HUES64 (cell line): ENCODE measurements around the gene AMIGO3.

Source experiments
- H3K27ac ChIP-seq: 2 replicates; pipeline ENCODE4 v1.7.0; 2013; ENCODE audit warnings: low read depth, low read length, inconsistent platforms
- H3K27me3 ChIP-seq: 2 replicates; pipeline ENCODE4 v1.6.1; 2013; ENCODE audit warnings: mild to moderate bottlenecking, low read length; ENCODE audit not compliant: insufficient read depth
- H3K36me3 ChIP-seq: 2 replicates; pipeline ENCODE4 v1.6.1; 2013; ENCODE audit warnings: mild to moderate bottlenecking, low read length; ENCODE audit not compliant: insufficient read depth
- H3K4me1 ChIP-seq: 2 replicates; pipeline ENCODE4 v1.6.1; 2013; ENCODE audit warnings: mild to moderate bottlenecking, low read length, moderate library complexity; ENCODE audit not compliant: insufficient read depth
- H3K4me3 ChIP-seq: 2 replicates; pipeline ENCODE4 v1.5.1; 2013; ENCODE audit warnings: mild to moderate bottlenecking, low read length, moderate library complexity
- H3K9ac ChIP-seq: 2 replicates; pipeline ENCODE4 v1.6.1; 2013; ENCODE audit warnings: mild to moderate bottlenecking, low read depth, low read length
- H3K9me3 ChIP-seq: 2 replicates; pipeline ENCODE4 v1.6.1; 2013; ENCODE audit warnings: low read depth, low read length; ENCODE audit not compliant: insufficient read depth
- WGBS: fragments of 150-250, 120-280 bp; methylation state at CpG from one replicate; pipeline ENCODE4 v1.1.7; 2013; ENCODE audit warnings: missing lambda C conversion rate; 5-methylcytosine and 5-hydroxymethylcytosine counted together

AMIGO3 gene

DNA sequence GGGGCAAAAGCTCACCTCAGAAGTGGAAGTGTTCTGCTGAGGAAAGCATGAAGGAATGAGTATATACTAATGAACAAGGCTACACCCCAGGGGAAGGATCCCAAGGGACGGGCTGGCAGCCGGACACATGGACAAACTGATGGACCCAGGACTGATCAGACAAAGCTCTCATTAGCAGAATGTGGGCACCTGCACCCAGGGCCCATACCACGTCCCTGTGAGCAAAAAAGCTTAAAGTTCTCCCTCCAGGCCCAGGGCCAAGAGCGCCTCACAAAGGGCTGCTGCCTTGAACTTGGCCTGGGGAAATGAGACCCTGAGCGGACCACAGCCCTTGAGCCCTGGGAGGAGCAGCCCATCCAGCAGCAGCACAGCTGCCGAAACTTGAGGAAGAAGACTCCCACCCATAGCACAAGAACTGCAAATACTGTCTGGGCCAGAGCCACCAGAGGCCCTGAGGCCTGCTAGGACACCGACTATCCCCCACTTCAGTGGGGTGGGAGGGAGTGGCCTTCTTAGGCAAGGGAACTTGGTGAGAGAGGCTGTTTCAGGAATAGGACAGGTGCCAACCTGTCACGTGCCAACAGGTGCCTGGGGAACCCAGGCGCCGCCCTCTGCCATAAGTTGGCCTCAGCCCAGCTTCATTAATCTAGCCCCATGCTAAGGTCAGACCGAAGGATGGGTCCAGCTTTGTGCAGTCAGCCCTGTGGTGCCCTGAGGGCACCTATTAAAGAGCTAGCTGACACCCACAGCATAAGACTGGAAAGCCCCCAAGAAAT, 6.6 kb upstream of the AMIGO3 start:
- Histone ChIP-seq H3K27ac (no peak overlapping the region), H3K4me3 (no peak overlapping the region), H3K27me3 (no peaks in the 10 kb centered on the region), H3K9ac (no peak overlapping the region), H3K4me1 (no peaks in the 10 kb centered on the region; the same call in 1 of the 2 replicates), H3K9me3 (no peaks in the 10 kb centered on the region), H3K36me3 (peaks cover 52% of the 10 kb centered on the region)
- 95% methylated on average over 11 of the region's 11 CpGs for WGBS

- Histone ChIP-seq H3K4me3 (peak overlapping the region; percentile 96), H3K36me3 (peaks cover 47% of the 10 kb centered on the region), H3K9ac (peak overlapping the region; percentile 95), H3K27ac (peak overlapping the region; percentile 91), H3K27me3 (no peaks in the 10 kb centered on the region), H3K9me3 (no peaks in the 10 kb centered on the region), H3K4me1 (no peaks in the 10 kb centered on the region; the same call in 1 of the 2 replicates)
- 56% methylated on average over 6 of the region's 6 CpGs for WGBS
These were observed 5.1 kb upstream of the AMIGO3 start for GRCh38 chr3:49724586-49724985.

GRCh38 chr3:49723628-49724551, 4.4 kb upstream of the AMIGO3 start, which contains the start of gene GMPPB:
Gene GMPPB, minus strand, starts transcription at chr3:49723951. Its CDS starts 225 bp downstream, at chr3:49723726.
- Histone ChIP-seq H3K9me3 (no peaks in the 10 kb centered on the region), H3K4me1 (peaks cover under 1% of the 10 kb centered on the region; the same call in 1 of the 2 replicates), H3K9ac (peak within 1 kb of the TSS; percentile 95), H3K27ac (peak within 1 kb of the TSS; percentile 91), H3K27me3 (no peaks in the 10 kb centered on the region), H3K4me3 (peak within 1 kb of the TSS; percentile 96), H3K36me3 (peaks cover 47% of the 10 kb centered on the region)
- WGBS, result under 1% methylated on average over 102 of the region's 102 CpGs

GRCh38 chr3:49723296-49723627, 3.8 kb upstream of the AMIGO3 start:
- peaks cover 6% of the 10 kb centered on the region; the same call in 1 of the 2 replicates for H3K4me1 ChIP-seq
- WGBS, result 4% methylated on average over 20 of the region's 20 CpGs
- peak overlapping the region; percentile 96 for H3K4me3 ChIP-seq
- peaks cover 45% of the 10 kb centered on the region for H3K36me3 ChIP-seq
- H3K27ac ChIP-seq, result peak overlapping the region; percentile 90
- H3K9ac ChIP-seq, result peak overlapping the region; percentile 95
- H3K9me3 ChIP-seq, result no peaks in the 10 kb centered on the region
- H3K27me3 ChIP-seq, result no peaks in the 10 kb centered on the region

DNA sequence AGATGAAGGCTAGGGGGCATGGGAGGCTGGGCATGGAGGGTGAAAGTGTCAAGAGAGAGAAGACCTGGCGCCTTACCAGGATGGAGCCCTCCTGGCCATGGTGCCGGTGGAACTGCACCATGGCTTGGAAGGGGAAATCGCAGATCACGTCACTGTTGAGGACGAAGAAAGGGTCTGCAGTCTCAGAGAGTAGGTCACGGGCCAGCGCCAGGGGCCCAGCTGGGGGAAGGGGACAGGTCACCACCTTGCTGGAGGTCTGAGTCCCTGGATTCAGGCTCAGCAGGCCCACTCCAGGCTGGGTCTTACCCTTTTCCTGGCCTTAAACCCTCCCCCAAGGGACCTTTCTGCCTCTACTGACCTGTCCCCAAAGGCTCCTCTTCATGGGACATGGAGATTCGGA, 3.4 kb upstream of the AMIGO3 start:
- Histone ChIP-seq H3K36me3 (peaks cover 41% of the 10 kb centered on the region), H3K4me3 (peak overlapping the region; percentile 96), H3K9ac (peak overlapping the region; percentile 95), H3K4me1 (peaks cover 6% of the 10 kb centered on the region; the same call in 1 of the 2 replicates), H3K27ac (peak overlapping the region; percentile 90), H3K9me3 (no peaks in the 10 kb centered on the region), H3K27me3 (no peaks in the 10 kb centered on the region)
- WGBS, result 87% methylated on average over 8 of the region's 8 CpGs

DNA sequence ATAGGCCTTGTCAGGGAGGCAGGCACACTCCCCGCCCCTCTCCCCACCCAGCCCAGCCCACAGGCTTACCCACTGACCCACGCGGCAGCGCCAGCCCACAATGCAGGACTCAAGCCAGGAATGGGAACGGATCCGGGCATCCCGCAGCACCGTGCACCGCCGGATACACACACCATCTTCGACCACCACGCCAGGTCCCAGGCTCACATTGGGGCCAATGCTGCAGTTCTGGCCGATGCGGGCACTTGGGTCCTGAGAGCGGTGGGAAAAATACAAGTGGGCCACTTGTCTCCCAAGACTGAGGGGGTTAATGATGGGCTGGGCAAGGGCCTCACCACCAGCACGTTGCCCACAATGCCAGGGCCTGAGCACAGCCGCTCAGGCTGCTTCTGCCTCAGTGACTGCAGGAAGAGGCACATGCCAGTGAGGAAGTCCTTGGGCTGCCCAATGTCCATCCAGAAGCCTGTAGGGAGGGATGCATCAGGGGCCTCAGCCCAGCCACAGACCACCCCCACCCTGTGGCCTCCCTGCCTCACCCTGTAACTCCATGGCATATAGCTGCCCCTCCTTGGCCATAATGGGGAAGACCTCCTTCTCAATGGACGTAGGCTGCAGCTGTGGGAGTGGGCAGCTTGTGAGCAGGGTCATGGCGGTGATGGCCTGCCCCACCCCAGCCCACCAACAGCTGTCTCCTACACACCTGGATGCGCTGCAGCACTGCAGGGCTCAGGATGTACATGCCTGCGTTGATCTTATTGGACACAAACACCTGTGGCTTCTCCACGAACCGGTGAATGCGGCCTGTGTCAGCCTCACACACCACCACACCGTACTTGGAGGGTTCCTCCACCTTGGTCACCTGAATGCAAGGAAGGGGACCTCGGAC, 2.7 kb upstream of the AMIGO3 start:
- Histone ChIP-seq H3K27ac (no peak overlapping the region), H3K27me3 (no peaks in the 10 kb centered on the region), H3K9ac (no peak overlapping the region), H3K4me3 (no peak overlapping the region), H3K36me3 (peaks cover 33% of the 10 kb centered on the region), H3K9me3 (no peaks in the 10 kb centered on the region), H3K4me1 (peaks cover 6% of the 10 kb centered on the region; the same call in 1 of the 2 replicates)
- 96% methylated on average over 26 of the region's 26 CpGs for WGBS

DNA sequence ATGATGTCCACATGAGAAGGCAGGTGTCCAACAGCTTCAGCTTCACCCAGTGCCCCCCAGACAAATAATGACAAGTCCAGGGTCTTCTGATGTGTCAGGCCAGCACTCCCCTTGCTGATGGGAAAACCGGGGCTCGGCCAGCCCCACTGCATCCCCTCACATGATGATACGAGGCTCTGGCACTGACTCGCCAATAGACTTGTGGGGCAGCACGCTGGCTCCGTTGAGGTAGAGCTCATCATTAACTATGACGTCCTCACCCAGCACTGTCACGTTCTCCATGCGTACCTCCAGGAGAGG, 2.1 kb upstream of the AMIGO3 start:
- H3K27me3 ChIP-seq, result no peaks in the 10 kb centered on the region
- no peak overlapping the region for H3K9ac ChIP-seq
- WGBS, result 94% methylated on average over 9 of the region's 9 CpGs
- H3K27ac ChIP-seq, result no peak overlapping the region
- peaks cover 6% of the 10 kb centered on the region; the same call in 1 of the 2 replicates for H3K4me1 ChIP-seq
- H3K36me3 ChIP-seq, result peaks cover 28% of the 10 kb centered on the region
- no peaks in the 10 kb centered on the region for H3K9me3 ChIP-seq
- H3K4me3 ChIP-seq, result no peak overlapping the region

GRCh38 chr3:49720855-49721595, 1.5 kb upstream of the AMIGO3 start:
- no peaks in the 10 kb centered on the region for H3K9me3 ChIP-seq
- whole genome bisulfite sequencing, result 91% methylated on average over 4 of the region's 4 CpGs

GRCh38 chr3:49718858-49719213, 648 bp downstream of the AMIGO3 start:
- Histone ChIP-seq H3K9me3 (no peaks in the 10 kb centered on the region), H3K9ac (peak overlapping the region; percentile 83), H3K4me3 (peak overlapping the region; percentile 67), H3K27me3 (no peaks in the 10 kb centered on the region), H3K4me1 (peaks cover 6% of the 10 kb centered on the region; the same call in 1 of the 2 replicates), H3K36me3 (peaks cover 27% of the 10 kb centered on the region), H3K27ac (peak overlapping the region; percentile 9; the same call in 1 of the 2 replicates)
- WGBS, result 42% methylated on average over 33 of the region's 33 CpGs

More at GRCh38 chr3:49720855-49721595, 1.5 kb upstream of the AMIGO3 start:
- Histone ChIP-seq H3K27me3 (no peaks in the 10 kb centered on the region), H3K36me3 (peaks cover 25% of the 10 kb centered on the region), H3K9ac (no peak overlapping the region), H3K4me3 (no peak overlapping the region), H3K27ac (no peak overlapping the region), H3K4me1 (peaks cover 6% of the 10 kb centered on the region; the same call in 1 of the 2 replicates)
